ENCODE data around the gene SH3RF2.

SH3RF2 gene

GRCh38 chr5:146041180-146041789, 104.9 kb downstream of the SH3RF2 start:
- TF ChIP-seq REST (IDR thresholded peaks at IDR 0.05; ENCODE audit: insufficient read depth in 1 of 2, low read depth in 2 of 2, low read length in 2 of 2) (no peak), TAF1 (IDR thresholded peaks at IDR 0.05; ENCODE audit: borderline replicate concordance, insufficient read depth, low read length) (no peak), SIN3A (IDR thresholded peaks at IDR 0.05; ENCODE audit: borderline replicate concordance, insufficient read depth, low read length) (no peak), POLR2AphosphoS5 (IDR thresholded peaks at IDR 0.05; ENCODE audit: low read depth, low read length) (no peak), FOXP2 (optimal IDR thresholded peaks at IDR 0.05; ENCODE audit: borderline replicate concordance, extremely low read depth, extremely low read length, insufficient read depth) (no peak)

GRCh38 chr5:146042628-146043279, 106.4 kb downstream of the SH3RF2 start:
- TF ChIP-seq REST (IDR thresholded peaks at IDR 0.05; ENCODE audit: insufficient read depth in 1 of 2, low read depth in 2 of 2, low read length in 2 of 2) (no peak), POLR2AphosphoS5 (IDR thresholded peaks at IDR 0.05; ENCODE audit: low read depth, low read length) (no peak)

GRCh38 chr5:146043722-146044121, 107.3 kb downstream of the SH3RF2 start:
- TF ChIP-seq SIN3A (IDR thresholded peaks at IDR 0.05; ENCODE audit: borderline replicate concordance, insufficient read depth, low read length), result no peak
- TF ChIP-seq TAF1 (IDR thresholded peaks at IDR 0.05; ENCODE audit: borderline replicate concordance, insufficient read depth, low read length), result no peak
- TF ChIP-seq REST (IDR thresholded peaks at IDR 0.05; ENCODE audit: insufficient read depth in 1 of 2, low read depth in 2 of 2, low read length in 2 of 2), result no peak
- no peak for TF ChIP-seq POLR2AphosphoS5 (IDR thresholded peaks at IDR 0.05; ENCODE audit: low read depth, low read length)
- TF ChIP-seq FOXP2 (optimal IDR thresholded peaks at IDR 0.05; ENCODE audit: borderline replicate concordance, extremely low read depth, extremely low read length, insufficient read depth), result no peak

- TF ChIP-seq TAF1 (IDR thresholded peaks at IDR 0.05; ENCODE audit: borderline replicate concordance, insufficient read depth, low read length) (no peak), POLR2AphosphoS5 (IDR thresholded peaks at IDR 0.05; ENCODE audit: low read depth, low read length) (no peak), FOXP2 (optimal IDR thresholded peaks at IDR 0.05; ENCODE audit: borderline replicate concordance, extremely low read depth, extremely low read length, insufficient read depth) (no peak), SIN3A (IDR thresholded peaks at IDR 0.05; ENCODE audit: borderline replicate concordance, insufficient read depth, low read length) (no peak), REST (IDR thresholded peaks at IDR 0.05; ENCODE audit: insufficient read depth in 1 of 2, low read depth in 2 of 2, low read length in 2 of 2) (no peak)
These were observed 111.0 kb downstream of the SH3RF2 start for GRCh38 chr5:146047396-146047795.
